ENCODE measurements around the gene IRF2.
"Not testable (repeated sequence)": the region's sequence is repeated elsewhere in the genome, so short reads cannot be mapped to it uniquely, and the experiment has no call there.

The IRF2 gene

DNA sequence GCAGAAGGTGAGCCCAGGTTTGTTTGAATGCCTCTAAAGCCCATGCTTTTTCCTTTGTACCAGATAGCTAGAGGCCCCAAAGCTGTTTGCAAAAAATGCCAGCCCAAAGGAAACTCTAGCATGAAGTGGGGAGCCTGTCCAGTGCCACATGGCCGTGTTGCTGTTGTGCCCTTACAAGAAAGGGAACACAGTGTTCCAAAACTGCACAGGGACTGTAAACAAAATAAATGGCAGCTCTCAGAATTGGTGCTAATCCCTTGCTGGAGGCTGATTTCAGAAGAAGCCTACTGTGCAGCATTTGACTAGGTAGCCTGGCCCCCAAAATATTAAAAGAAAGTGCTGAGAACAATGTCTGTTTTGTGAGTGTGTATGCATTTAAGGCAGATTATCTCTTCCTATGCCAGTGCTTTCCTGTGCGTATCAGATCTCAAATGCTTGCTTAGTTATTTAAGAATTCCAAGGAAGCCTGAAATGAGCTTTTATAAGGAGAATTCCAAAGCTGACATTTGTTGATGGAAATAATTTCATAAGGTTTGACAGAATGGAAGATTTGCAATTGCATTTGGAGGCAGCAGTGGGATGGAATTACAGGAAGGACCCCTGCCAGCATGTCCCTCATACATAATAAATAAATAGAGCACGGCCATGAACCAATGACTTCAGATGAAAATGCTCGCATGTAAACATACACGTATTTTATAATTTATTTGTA lies 115.7 kb downstream of the IRF2 start:
- DNase-seq: no peak

DNA sequence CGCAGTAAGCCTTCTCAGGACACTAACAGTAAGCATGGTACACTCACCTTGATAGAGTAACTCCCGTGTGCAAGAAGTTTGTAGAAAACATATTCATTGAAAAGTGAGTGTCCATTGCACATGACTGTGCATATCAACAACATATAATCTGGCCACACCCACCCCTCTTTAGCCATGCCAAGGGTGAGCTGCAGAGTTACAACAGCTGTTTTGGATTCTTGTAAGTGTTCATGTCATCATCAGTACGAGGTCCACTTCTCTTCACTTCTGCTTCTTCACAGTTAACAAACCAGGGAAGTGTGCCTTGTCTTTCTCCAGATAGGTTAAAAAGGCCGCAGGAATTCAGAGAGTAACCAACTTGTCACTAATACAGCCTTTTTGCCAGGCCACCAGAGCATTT lies 116.6 kb downstream of the IRF2 start:
- DNase-seq: no peak

DNA sequence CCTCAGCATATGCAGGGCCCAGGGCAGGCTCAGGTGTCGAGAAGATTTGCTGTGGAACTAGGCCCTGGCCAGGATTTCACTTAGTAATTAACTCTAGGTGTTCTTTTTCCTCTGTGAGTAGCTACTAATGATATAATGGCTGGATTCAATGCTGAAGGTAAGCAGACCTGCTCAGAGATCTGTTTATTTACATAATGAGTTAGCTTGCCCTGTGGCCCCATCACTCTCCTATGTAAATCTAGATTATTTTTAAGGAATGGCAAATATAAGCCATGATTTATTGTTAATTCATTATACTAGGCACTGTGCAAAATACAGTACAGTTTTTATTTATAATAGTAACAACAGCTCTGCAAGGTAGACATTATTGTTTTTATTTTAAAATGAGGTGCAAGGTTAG lies 117.2 kb downstream of the IRF2 start:
- no peak for DNase-seq

DNA sequence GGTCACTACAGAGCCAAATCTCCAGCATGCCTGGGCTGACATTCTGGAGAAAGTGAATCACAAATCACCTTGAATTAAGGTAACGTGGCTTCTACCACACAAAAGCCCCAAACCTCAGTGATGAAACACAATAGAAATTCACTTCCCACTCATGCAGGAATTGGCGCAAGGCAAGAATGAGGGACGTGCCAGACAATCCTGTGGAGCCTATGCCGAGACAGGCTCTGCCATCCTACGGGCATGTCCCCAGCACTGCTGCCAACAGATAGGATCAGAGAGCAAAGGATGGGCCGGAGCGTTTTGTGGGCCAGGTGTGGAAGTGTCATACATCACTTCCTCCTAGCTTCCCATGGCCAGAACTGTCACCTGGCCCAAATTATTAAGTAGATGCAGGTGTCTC lies 118.0 kb downstream of the IRF2 start:
- DNase-seq: no peak

DNA sequence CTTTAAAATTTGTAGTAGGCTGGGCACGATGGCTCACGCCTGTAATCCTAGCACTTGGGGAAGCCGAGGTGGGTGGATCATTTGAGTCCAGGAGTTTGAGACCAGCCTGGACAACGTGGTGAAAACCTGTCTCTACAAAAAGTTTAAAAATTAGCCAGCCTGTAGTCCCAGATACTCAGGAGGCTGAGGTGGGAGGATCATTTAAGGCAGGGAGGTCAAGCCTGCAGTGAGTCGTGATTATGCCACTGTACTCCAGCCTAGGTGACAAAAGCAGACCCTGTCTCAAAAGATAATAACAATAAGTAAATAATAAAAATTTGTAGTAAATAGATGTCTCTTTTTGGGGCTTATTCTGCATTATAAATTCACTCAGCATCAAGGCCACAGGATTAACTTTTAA lies 118.5 kb downstream of the IRF2 start:
- no peak for DNase-seq

DNA sequence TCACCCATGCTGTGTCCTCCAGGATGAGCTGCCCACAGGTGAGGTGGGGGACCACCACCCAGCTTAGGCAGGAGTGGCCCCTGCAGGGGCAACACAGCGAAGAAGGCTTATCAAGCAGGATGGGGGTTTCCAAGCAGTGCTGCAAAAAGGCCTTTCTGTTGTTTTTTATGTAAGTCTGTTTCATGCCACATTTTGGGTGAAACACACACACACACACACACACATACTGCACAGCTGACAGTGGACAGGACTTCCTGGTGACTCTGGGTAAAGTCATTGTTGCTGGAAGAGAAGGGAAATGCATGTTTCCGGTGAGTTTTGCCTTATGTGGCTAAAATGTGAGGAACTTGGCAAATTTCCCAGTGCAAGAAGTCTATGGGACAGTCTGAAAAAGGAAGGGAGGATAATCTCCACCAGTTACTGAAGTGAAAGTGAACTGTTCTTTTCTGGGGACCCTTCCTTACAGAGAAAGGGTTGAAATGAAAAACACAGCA lies 119.2 kb downstream of the IRF2 start:
- no peak for DNase-seq

DNA sequence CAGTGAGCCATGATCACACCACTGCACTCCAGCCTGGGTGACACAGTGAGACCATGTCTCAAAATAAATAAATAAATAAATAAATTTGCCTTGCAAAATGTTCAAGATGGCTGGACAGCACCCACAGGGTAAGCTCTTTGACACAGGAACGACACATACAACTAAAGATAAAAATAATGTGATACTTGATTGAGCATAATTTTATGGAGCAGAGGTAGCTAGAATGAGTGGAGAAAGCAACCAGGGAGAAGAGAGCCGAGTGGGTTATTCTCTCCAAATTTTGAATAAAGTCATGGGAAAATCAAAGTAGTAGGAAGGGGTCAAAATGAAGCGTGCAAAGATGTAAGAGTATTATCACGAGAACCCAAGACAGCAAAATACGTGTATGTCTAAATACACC lies 121.5 kb downstream of the IRF2 start:
- no peak for DNase-seq

DNA sequence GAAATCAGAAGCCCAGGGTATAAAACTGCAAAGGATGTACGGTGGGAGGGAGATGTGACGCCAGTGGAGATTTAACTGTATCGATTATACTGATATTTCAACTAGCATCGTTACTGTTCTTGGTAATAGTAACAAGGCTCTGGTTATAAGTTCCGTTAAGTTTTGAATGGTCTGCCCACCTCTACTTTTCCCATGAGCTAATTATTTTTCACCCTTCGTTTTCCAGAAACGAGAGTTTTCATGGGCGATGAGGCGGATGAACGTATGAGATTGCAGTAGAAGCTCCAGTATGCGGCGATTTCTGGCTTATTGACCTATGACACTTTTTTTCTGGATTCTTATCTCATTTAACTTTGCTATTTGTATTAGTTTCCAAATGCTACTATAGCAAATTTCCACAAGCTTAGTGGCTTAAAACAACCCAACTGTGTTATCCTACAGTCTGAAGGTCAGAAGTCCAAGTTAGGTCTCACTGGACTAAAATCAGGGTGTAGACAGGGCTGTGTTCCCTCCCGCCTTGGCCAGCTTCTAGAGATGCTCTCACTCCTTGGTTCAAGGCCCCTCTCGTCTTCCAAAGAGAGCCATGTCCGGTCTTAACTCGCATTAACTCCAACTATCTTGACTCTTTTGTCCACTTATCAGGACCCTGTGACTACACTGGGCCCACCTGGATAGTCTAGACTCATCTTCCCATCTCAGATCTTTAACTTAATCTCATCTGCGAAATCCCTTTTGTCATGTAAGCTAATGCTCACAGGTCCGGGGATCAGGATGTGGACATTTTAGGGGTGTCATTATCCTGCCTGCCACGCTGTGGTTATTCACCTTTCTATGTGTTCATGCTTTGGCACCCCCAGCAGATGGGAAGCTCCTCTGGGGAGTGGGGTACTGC lies 122.5 kb downstream of the IRF2 start:
- DNase-seq: no peak

DNA sequence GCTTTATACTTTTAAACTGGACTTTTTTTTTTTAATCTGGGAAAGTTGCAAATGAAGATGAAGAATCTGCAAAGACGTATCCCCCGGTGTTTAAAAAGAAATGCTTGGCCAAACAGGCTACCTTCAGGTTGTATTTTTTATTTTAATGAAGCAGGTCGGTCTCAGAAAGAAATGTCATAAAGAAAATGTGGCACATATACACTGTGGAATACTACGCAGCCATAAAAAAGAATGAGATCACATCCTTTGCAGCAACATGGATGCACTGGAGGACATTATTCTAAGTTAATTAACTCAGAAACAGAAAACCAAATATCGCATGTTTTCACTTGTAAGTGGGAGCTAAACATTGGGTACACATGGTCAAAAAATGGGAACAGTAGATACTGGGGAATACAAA lies 123.4 kb downstream of the IRF2 start:
- DNase-seq: no peak

DNA sequence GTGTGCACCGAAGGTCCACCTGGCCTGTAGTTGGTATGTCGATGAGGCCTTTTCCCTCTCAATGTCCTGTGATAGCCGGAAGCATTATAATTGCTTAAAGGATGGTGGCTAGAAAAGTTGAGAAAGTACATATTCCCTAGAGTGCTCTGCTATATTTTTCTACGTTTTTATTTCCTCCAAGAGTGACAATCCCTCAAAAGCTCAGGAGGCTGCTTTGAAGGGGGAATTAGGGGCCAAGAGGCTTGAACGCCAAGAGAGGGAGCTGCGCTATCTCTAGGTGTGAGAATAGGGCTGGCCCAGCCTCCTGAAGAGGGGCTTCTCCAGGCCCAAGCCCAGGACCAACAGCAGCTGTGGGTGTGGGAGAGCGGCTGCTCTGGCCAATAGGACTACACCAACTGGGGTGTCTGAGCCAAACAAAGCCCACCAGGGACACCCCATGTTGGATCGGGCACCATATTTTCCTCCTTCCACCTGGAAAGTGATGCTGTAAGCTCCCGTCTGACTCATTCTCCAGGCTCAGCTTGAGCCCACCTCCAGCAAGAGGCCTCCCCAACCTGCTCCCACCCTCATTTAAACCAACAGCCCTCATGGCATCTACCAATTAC lies 124.0 kb downstream of the IRF2 start:
- no peak for DNase-seq

DNA sequence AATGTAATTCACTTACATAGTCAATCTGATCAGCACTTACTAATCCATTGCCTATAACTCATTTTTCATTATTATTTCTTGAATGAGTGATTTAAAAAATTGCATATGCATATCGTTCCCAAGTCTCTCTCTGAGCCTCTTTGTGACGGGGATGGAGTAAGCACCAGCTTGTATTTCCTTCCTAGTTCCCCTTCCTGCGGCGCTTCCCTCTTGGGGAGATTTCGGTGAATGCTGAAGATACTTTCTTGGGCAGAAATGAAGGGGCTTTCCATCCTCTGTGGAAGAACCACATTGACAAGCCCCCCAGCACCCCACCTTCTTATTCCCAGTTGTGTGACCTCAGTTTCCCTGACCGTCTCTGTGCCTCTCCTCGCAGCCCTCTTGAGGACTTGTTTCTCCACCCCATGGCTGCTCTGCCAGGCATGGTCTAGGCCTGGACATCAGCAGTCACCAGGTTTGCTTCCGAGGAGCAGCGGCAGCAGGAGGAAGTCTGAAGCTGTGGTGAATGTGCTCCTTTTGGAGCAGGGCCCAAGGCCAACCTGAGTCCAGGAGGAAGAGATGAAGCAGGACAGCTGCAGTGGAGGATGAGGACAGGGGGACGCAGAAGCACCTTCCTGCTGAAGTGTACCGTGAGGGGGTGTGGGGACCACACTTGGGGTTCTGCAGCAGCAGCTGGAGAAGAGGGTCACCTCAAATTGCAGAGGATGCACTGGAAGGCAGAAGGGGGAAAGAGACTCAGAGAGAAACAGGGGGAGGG lies 124.9 kb downstream of the IRF2 start:
- DNase-seq: no peak

DNA sequence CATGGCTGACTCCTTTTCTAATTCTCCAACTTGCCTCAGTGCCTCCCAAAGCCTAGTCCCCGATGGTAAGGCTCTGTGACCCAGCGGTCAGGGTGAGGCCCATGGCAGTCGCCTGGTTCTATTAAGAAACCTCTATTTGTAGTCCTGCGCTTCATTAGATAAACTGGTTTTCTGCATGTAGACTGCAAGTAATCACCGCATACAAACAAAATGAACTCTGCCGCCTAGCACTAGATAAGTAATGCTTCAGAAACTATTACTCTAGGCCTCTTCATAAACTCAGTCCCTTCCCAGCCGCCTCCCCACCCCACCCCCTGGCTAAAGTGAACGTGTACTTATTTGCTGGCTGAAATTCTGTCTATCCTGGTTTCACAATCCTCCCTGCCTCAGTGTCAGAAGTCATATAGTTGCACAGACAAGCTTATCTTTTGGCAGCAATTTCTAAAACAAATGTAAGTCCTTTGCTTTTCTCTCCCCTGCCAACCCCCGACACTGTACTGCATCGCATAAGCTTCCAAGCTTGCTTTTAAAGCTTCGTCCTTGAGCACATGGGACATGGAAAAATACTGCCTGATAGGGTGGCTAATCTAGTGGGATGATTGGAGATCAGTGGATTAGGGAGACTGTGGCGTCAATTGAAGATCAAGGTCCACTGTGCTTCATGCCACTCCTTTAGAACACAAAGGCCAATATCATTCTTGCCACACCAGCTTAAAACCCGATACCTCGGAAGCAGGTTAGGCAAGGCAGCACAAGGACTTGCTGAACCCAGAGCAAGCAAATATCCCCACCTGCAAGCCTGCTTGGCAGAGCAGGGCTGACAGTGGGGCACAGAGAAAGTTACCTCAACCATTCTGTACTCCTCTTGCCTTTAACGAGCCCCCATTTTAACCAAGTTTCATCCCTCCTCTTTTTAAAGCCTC lies 125.8 kb downstream of the IRF2 start:
- no peak for DNase-seq

DNA sequence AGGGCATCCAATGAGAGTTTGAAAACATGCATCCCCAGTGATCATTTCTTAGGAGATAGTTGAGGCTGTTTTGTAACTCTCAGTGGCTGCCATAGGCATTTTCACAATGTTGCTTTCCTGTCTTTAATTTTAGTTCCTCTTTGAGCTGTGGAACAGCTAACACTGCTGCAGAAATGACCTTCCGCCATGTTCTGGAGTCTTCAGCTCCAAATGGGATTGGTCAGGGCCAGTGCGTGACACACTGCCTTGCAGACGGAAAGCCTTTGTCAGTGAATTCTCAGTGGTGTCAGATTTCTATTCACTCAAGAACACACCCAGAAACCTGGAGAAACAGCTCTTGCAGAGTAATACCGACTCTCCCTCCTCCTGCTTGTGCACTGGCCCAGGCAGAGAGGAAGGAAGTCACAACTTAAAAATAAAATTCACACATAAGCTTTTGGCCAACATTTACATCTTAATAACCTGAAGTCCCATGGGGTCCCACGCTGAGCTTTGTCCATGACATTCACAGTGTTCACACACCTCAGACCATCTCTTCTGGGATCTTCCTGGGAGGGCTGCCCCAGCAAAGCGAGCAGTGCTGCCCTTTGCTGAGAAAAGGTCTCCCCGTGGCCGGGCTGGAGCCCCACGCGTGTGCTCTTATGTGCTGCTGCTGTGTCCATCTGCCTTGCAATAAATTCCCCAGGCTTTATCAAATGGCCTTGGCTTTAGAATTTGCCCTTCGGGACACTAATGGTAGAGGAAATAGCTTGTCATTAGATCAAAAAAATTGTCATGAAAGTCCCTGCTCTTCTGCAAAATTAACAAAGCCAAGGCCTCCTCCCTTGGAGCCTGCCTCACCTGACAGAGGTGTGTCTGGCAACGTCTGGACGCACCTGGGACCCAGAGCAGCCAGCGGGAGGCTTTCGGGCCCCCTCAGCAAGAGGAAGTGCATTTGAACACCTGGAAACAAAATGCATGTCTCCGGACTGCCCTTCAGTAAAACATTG lies 126.8 kb downstream of the IRF2 start:
- peak; percentile 28 for DNase-seq

DNA sequence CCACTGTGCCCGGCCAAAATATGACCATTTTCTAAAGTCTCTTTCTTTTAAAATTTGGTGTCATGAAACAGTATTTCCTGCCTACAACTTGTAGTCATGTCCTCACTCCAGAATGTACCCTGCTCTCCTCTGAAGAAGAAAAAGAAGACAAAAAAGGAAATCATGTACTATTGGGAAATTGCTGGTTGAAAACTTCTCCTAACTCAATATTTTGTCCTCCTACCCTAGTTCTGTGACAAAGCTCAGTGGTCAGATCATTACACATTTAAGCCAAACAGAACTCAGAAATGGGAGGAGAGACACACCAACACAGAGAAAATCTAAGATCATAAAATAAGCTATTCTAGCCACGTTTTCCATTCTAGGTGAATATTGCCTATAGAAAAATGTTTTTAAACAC lies 127.7 kb downstream of the IRF2 start:
- no peak for DNase-seq

DNA sequence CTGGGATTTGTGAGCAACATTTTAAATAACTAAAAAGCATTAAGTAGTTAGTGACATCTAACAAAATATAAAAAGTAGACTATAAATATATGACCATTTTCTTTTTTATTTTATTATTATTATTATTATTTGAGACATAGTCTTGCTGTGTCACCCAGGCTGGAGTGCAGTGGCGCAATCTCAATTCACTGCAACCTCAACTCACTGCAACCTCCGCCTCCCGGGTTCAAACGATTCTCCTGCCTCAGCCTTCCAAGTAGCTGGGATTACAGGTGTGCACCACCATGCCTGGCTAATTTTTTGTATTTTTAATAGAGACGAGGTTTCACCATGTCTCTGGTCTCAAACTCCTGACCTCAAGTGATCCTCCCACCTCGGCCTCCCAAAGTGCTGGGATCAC lies 128.1 kb downstream of the IRF2 start:
- not testable (repeated sequence) for DNase-seq

DNA sequence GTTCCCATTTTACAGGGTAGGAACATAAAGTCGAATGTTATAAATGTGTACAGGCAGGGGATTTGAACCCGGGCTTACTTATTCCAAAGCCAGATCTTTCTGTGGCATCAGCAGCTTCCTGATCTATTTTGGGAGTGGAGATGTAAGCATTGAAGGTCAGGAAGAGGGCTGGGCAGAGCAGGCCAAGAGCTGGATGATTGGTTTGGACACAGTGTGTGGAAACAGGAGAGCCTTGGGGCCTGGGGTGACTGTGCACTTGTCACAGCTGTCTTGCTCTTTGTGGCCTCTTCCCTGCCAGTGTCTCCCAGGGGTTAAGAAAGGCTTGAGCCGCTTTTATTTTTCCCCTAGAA lies 128.8 kb downstream of the IRF2 start:
- no peak for DNase-seq

DNA sequence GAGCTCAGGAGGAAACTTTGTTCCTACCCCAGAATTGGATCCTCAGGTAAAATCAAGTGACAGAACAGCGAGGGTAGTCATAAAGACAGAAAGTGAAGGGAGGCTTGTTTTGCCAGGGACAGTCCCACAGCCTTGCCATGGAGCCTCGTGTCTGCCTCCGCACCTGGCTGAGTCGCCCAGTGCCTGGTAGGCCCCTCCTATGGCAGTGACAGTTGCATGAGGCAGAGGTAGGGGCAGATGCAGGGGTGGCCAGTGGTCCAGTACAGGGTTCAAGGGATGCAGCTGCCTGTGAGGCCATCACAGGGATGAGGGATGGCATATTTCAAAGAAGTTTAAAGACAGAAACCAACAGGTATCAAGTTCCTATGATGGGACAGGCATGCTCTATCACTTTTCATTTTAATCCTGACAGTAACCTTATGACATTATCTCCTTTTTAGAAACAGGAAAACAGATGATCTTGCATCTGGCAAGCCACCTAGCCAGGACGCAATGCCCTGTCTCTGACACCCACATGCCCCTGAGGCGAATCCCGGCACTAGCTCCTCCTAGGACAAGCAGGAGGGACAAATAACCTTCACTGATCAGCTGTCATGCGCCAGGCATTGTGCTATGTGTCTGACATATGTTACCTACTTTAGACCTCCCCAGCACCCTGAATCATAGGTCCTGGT lies 129.3 kb downstream of the IRF2 start:
- no peak for DNase-seq

DNA sequence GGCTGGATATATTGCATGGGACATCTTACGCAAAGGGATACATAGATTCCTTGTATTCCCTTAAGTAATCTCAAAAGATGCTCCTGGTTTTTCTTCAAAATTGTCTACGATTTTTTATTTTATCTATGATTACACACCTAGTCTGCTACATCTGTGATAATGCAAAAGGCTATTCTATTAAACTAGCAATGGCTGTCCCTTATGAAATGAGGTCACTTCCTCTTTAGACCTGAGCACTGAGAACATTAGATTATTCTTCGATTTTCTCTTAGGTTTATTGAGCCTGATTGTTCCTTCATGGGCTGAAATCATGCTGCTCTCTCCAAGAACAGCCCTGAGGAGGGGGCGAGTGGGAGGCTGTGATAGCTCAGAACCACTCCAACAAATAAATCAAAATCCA lies 129.9 kb downstream of the IRF2 start:
- DNase-seq: no peak

DNA sequence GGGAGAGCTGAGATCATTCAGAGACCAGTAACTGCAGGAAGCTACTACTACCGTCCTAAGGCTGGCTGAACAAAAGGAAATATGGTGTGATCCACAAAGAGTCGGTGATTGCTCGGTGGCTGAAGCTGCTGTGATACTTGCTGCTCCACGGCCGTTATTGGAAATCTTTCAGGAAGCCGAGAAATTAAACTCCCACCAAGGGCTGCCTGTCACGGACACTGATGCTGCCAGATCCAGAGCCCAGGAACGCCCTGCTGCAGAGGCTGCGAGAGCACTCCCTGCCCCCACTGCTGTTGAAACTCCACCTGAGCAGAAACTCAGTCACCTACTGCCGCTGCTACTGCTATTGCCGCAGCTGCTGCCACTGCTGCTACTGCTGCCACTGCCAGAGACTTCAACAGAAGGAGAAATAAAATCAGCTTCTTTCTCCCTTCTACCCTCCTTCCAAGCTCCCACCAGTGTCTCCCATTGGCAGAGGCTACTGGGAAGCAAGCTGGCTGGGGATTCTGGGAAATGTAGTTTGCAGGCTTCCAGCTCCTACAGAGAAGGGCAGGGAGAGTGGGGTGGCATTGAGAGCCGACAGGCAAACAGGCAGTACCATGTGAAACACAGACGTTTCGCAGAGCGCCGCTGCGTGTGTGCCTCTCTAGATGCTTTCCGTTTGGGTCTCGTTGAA lies 130.7 kb downstream of the IRF2 start:
- DNase-seq: peak; percentile 93

DNA sequence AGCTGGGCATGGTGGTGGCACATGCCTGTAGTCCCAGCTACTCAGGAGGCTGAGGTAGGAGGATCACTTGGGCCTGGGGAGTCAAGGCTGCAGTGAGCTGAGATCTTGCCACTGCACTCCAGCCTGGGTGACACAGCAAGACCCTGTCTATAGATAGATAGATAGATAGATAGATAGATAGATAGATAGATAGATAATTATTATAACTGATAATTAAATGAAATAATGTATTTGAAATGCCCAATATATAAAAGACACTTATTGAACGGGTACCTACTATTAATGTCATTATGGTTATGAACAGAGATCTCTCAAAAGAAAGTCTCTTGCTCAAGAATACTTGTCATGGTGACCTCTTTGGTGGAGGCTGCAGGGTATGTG lies 131.5 kb downstream of the IRF2 start:
- DNase-seq: not testable (repeated sequence)

Measured in retina (tissue), 1 donor.